Medulla oblongata (tissue), 1 donor: Measurements from ENCODE around the gene DAB2IP.

Source experiments
- DNase-seq: peaks from one replicate; pipeline ENCODE4 v3.0.0-alpha.2; 2015; ENCODE audit errors: extremely low spot score

Gene DAB2IP

GRCh38 chr9:121626012-121626411 lies 25.4 kb upstream of the DAB2IP start:
- no peak for DNase-seq

DNA sequence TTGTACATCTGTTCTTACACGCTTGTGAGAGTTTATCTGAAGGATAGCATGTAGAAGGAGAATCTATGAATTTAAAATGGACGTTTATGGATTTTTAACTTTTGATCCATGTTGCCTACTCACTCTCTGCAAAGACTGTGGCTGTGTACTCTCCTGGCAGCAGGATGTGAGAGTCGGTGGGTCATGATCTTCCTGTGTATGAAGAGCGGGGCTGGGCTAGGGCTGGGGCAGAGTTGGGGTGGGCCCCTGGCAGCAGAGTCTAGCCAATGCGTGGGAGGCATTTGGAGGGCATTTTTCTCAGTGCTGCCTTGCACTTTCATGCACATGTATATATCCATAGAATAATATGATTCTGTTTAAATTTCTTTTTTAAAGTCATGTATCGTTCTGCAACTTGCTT lies 24.0 kb upstream of the DAB2IP start:
- no peak for DNase-seq

DNA sequence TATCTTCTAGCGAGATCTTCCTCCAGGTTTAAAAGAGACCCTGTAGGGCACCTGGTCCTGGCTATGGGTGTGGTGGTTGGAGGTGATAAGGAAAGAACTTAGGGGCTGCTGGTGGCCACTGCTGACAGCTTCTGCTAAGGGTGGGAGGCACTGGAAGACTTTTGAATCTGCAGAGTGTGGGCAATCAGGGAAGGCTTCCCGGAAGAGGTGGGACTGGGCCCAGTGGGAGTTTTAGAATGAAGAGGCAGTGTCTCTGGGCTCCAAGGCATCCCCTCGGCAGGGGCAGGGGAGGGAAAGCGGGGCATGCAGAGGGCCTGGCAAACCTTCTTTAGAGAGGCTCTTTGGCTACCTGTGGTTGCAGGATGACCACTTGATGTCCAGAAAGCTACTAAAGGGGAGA lies 23.0 kb upstream of the DAB2IP start:
- no peak for DNase-seq

- DNase-seq = no peak
These were observed 20.3 kb upstream of the DAB2IP start for GRCh38 chr9:121631115-121631514.

GRCh38 chr9:121631978-121632418 lies 19.4 kb upstream of the DAB2IP start:
- no peak for DNase-seq

DNA sequence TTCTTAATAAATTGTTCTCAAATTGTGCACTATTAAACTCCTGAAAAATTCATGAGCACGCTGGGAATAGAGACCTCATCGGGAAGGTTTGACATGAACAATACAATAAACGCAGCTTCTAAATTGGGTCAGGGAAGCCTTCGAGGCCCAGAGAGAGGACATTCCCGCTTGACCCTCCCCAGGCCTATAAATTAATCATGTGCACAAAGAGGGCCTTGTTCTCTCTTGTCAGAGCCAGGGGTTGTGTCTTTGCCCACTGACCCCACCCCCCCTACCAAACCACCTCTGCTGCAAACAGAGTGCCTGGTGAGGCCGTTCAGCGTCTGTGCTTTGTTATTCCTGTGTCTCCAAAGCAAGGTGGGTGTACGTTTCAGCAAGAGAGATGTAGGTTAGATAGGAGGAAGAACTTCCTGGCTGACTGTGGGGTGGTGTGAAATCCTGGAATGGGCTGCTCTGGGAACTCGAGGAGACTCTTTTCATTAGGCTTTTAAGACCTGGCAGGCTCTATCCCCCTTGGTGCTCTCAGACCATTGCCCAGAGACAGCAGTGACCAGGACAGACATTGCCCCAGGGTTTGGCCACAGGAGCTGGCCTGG lies 18.2 kb upstream of the DAB2IP start:
- DNase-seq = peak; percentile 32

DNA sequence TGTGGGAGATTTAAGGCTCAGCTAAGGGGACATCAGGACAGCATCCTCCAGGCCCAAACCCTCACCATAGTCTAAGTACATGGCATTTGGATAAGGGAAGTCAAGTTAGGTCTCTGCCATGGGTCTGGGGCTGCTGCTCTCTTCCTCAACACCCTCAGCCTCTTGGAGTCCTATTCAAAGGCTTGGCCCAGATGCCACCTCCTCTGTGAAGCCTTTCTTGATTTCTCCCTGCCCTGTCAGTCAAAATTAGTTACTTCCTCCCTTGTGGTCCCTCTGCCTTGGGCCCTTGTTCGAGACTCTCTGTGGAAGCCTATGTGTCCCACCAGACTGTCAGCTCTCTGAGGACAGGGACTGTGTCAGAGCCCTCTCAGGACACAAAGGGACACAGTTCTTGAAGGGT lies 17.7 kb upstream of the DAB2IP start:
- DNase-seq = no peak

GRCh38 chr9:121634329-121635261 lies 16.8 kb upstream of the DAB2IP start:
- peak; percentile 43 for DNase-seq

DNA sequence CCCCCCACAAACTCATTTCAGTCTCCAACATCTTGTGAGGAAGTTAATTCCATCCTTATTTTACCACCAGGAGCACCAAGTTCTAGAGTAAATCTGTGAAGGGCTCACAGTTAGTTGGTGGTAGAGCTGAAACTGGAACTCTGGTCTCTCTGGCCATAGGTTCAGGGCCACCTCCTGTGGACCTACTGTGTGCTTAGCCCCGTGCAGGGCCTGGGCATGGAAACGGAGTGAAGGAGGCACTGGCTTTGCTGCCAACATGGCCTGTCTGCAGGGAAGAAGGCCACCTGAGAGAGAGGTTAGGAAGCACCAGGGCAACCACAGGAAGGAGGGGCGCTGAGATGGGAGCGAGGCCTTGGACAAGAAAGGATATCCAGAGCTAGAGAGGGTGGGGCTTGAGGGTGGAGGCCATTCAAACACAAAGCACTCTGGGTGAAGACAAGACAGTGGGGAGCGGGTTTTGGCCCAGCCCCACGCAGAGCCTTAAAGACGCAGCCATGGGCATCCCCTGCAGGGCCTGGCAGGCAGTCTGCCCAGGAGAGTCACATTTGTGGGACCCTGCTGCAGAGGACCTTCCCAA lies 16.0 kb upstream of the DAB2IP start:
- DNase-seq = no peak

DNA sequence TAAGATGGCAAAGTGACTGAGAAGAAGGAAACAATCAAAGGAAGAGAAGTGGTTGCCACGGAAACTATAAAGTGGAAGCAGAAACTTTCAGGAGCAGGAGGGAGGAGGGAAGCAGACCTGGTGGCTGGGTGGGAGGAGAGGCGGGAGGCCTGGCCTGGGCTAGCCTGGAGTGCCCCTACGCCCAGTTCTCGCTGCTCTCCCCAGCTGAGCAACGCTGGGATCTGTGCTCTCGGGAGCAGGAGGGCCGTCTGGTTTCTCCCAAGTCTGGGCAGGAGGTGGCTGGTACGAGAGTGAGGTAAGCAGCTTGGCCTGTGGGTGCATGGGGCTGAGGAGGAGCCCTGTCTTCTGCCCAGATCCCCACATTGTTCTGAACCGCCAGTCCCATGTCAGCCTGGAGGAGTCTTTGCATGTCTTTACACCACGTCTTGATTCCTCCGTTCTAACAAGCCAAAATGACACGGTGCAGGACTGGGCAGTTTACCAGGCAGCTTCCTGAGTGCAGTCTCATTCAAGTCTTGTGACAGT lies 15.0 kb upstream of the DAB2IP start:
- DNase-seq = peak; percentile 71

- DNase-seq = no peak
These were observed 14.3 kb upstream of the DAB2IP start for GRCh38 chr9:121636978-121637712.

DNA sequence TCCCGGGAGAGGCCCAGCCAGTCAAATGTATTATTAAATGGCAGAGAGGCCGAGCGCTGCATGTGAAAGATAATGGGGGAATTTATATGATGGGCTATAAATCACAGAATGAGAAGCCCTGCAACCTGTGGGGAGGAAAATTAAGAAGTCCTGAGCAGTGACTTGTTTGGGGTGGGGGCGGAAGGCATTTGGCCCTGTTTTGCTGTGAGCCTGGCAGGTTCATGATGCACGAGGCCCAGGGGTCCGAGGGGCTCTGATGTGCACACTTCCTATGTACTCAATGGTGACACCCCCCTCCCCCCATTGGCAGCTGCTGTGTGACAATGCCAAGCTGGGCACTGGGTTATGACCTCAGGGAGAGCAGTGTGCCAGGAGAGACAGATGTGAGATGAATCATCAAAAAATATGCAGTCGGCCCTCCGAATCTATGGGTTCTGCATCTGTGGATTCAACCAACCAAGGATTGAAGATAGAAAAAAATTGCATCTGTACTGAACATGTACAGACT lies 13.7 kb upstream of the DAB2IP start:
- DNase-seq = peak; percentile 85

DNA sequence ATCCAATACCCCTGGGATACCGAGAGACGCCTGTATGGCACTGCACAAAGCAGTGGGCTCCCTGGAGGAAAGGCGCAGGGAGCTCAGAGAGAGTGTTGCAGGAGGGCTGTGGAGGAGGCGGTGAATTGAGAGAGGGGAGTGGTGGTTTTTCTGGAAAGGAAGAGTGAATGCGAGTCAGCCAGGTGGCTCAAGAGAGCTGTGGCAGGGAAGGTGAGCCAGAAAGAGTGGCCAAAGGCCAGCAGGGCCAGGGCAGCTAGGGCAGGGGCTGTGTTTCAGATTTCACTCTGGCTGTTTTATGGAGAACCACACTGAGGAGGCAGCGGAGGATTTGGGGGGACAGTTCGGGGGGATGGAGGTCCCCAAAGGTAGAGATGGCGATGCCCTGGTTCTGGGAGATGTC lies 13.0 kb upstream of the DAB2IP start:
- no peak for DNase-seq

DNA sequence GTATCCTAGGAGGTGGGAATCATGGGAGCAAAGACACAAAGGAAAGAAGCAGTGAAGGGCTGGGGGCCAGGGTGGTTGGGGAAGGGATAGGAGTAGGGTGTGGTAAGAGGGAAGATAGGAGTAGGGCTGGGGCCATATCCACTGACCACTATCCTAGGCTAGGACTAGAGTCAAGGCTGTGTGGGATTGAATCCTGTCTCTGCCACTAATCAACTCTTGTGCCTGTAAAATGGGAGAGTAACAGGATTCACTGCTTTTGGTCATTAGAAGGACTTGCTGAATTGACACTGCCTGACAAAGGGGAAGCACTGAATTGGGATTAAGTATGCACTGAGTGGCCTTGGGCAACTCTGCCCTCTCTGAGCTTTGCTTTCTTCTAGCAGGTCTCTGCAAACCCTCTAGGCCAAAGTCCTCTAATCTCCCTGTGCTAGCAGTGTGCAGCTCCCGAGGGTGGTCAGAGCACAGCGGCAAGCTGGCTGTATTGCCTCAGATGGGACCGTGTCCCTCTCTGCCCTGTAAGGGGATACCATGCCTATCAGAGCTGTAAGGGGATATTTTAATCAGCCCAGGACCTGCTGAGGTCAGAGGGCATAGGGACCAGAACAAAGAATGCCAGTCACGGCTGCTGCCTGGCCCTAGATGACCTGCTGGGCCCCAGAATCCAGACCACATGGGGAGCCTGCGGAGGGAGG lies 12.4 kb upstream of the DAB2IP start:
- no peak for DNase-seq

- no peak for DNase-seq
These were observed 11.8 kb upstream of the DAB2IP start for GRCh38 chr9:121639619-121640018.

- DNase-seq = peak; percentile 65
These were observed 11.4 kb upstream of the DAB2IP start for GRCh38 chr9:121640076-121640475.

DNA sequence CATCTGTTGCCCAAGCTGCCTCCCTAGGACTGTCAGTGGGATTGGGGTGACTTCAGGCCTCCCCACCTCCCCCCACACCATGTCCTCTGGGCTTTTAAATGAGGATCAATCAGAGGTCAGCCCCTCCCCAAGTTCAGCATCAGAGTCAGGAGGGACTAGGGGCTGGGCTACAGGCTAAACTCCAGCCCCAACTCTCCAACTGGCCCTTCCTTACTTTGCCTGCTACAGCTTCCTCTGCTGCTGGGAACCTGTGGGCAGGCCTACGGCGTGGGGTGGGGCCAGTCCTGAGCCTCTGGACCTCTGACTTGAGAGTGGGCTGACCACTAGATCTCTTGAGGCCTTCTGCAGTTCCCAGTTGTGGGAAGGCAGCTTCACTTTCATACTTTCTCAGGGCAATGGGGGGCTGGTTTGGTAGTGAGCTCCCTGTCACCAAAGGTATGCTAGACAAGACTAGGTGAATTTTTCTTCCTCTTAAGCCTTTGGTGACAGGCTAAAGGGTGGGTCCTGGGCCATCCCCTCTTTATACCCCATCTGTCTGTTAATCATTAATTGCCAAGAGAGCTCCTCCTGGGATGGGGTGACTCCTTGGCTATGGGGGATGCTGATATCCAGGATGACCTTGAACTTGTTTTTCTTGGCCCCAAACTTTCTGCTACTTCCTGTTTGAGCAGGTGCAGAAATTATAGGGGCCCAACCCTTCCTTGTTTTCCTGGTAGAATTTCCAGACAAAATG lies 10.8 kb upstream of the DAB2IP start:
- DNase-seq = no peak

DNA sequence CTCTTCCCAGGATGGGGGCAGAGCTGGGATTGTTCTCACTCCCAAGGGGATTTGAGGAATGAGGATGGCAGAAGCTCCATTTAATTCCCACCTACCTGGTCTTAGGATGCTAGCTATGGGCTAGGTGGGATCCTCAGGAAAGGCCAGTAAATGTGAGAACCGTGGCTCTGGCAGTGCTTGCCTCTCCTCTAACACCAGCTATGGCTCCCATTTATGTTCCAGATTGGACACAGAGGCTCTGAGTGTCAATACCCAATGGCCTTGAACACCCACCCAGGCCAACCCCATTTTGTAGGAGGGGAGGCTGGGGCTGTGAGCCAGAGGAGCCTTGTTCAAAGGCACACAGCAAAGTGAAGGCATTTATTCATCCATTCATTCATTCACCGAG lies 10.2 kb upstream of the DAB2IP start:
- DNase-seq = no peak

- DNase-seq = no peak
These were observed 8.7 kb upstream of the DAB2IP start for GRCh38 chr9:121642758-121643157.

- no peak for DNase-seq
These were observed 8.0 kb upstream of the DAB2IP start for GRCh38 chr9:121643473-121643872.
